GM21447 (cell line): ENCODE measurements around the gene GAS2L1.

ENCODE experiments used
- ATAC-seq: cut with Tn5 transposase; IDR thresholded peaks from one replicate; pipeline ENCODE4 v1.9.1; 2021; ENCODE audit not compliant: unreplicated experiment

The GAS2L1 gene

DNA sequence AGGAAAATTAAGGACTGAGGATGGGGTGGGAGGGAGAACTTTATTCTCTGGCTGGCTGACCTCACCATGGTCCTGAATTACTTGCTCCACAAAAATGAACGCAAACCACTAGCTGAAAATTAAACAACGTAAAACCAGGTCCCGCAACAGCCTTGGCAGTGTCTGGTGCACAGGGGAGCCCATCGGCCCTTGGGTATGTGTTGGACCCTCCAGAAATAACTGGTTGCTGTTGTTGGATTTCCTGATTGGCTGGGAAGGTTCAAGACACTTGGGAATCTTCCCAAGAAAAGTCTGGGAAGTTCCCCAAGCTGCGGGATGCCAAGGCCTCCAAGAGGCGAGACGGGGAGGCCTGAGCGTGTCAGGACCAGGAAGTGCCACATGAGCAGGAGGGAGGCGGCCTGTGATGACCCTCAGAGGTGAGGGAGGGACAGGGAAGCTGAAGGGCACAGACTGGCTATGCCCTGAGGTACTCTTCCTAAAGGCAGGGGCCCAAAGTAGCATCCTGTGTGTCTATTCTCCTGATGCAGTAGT, 19.4 kb downstream of the GAS2L1 start:
- ATAC-seq: no peak

DNA sequence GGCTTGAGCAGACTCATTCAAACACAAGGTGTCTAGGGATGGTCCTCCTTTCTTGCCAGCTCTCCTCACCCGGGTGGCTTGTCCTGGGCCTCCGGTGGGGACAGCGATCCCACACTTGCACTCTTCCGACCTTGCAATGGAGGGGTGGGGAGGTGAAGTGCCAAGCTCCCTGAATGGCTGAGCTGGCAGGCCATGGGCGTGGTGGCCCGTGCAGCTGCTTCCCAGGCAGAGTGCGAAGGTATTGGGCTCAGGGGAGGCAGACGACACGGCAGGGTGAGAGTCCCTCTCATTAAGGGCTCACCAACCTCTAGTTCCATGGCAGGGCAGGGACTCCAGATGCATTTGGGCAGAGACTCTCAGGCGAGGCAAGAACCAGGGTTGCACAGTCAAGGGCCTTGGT, 20.0 kb downstream of the GAS2L1 start:
- no peak for ATAC-seq

DNA sequence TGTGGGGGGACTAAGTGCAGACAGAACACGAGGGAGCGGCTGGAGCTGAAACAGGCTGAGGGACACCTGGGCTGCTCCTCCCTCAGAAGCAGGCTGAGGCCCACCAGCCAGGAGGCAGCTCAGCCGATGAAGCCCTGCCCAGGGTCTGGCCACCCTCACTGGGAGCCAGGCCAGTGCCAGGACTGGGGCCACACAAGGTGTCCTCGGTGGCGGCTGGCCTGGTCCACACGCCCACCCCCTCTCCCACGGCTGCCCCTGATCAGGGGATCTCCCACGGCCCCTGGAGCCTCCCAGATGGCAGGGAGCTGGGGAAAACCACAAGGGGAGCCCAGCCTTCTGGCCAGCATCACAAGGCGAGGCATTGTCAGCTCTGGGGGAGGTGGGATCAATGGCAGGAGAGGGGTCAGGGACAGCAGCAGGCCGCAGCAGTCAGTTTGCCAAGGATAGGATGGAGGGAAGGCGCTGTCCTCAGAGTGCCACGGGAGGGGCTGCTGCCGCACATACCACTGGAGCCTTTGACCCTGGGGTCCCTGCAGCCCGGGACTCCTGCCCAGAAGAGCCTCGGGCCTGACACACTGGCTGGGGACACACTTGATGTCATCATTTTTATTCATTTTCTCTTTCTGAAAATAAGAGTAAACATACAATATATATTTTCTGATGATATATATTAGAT, 20.8 kb downstream of the GAS2L1 start:
- no peak for ATAC-seq

DNA sequence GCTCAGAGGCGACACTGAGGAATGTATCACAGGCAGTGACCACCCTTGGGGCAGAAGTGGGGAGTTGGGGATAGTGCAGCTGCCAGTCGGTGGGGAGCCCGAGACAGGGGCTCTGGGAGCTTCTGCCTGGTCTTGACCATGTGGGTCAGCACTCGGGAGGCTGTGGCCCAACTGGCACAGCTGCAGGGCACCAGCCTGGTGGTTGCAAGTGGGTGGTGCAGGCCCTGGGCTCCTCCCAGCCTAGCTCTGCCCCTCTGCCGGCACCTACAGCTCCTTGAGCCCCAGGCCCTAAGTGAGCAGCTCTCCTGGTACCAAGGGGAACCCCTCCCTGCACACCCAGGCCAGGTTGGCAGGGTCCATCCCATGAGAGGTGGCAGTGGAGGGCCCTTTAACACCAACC, 21.6 kb downstream of the GAS2L1 start:
- no peak for ATAC-seq

DNA sequence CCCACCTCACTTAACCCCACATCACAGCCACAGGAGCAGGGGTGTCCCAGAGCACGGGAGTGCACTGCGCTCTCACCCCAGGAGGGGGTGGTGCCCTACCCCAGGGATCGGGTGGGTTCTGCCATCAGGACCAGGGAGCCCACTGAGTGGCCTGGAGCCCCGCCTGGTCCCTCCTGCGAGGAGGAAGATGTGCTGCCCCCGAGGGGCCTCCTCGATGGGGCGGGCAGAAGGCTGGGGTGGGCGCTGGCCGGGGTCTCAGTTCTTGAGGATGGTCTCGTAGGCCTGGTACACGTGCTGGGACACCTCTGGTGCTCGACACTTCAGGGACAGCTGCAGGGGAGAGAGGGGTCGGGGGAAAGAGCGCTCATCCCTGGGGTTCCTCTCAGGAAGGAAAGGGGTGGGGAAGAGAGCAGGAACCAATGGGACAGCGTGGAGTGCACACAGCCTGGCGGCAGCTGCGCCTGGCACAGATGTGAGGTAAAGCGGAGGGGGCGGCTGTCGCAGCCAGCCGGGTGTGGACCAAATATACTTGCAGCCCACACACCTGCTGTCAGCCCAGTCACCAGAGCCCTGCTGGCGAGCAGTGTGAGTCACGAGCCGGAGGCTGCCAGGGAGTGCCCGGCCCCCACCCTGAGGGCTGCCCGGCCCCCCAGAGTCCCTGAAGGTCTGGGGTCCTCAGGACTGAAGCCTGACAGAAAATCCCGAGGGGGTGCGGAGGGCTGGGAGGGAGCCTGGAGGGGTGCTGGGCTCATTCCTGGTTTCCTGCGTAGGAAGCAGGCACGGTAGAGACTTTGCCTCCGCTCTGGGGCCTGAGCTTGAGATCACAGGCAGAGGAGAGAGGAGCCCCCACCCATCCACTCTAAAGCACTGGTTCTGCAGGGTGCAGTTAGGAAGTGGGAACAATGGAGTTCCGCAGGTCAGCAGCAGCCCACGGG, 22.4 kb downstream of the GAS2L1 start:
- ATAC-seq: no peak

DNA sequence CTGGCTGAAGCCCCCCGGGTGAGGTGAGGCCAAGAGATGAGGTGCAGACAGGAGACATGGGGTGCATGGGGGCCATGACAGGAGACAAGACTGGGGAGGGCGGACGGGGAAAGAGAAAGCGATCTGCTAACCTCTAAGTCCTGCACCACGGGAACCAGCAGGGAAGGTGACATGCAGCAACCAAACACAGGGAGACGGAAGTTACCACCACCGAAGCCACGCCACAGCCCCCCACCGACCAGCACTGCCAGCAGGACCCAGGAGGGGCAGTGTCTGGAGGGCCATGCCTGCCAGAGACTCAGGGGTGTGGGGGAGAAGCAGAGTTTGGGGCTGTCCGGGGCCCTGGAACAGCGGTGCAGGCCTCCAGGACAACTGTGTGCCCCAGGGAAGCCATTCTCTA, 23.1 kb downstream of the GAS2L1 start:
- ATAC-seq: no peak

DNA sequence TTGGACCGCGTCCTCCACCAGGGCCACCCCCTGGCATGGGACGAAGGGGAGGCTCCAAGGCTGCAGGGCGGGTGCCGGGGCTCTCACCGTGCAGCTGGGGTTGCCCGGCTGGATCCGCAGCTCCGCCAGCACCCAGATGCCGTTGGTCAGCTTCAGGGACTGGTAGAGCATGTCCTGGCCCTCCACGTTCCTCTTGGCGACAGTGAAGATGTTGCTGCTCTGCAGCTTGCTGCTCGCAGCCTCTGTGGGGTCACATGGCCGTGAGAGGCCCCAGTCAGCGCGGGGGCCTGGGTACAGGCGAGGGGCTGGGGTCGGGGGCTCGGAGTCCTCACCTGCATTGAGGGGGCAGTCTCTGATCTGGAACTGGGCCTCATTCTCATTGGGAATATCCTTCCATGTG, 23.8 kb downstream of the GAS2L1 start:
- ATAC-seq: no peak

DNA sequence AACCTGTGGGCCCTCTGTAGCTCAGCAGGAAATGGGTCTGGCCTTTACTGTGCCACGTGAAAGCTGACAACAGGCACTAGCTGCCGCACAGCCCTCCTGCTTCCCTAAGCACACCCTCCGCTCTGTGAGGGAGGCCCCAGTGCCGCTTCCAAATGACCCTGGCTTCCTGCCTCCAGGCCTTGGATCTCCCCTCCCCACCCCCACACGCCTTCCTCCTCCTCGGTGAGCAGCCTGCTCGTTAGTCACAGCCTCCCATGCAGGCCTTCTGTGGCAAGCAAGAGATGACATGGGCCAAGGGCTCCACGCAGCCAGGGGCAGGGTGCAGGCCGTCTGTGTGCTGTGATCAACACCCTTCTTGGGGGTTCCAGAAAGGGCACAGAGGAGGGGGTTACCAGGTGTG, 24.3 kb downstream of the GAS2L1 start:
- ATAC-seq: no peak

DNA sequence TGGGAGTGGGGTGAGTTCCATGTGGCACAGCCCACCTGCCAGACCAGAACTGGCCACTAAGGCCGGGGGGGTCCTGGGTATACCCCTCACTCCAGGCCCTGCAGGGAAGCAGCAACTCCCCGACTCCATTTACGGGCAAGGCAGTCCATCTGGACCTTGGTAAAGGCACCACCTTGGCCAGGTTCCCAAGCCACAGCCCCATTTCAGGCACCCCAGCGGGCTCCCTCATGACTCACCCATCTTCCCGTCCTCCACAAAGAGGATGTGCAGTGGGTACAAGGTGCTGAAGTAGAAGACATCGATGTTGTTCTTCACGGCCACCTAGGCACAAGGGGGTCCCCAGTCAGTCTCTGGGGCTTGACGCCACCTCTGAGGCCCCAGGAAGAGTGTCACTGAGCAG, 24.8 kb downstream of the GAS2L1 start:
- ATAC-seq: no peak

DNA sequence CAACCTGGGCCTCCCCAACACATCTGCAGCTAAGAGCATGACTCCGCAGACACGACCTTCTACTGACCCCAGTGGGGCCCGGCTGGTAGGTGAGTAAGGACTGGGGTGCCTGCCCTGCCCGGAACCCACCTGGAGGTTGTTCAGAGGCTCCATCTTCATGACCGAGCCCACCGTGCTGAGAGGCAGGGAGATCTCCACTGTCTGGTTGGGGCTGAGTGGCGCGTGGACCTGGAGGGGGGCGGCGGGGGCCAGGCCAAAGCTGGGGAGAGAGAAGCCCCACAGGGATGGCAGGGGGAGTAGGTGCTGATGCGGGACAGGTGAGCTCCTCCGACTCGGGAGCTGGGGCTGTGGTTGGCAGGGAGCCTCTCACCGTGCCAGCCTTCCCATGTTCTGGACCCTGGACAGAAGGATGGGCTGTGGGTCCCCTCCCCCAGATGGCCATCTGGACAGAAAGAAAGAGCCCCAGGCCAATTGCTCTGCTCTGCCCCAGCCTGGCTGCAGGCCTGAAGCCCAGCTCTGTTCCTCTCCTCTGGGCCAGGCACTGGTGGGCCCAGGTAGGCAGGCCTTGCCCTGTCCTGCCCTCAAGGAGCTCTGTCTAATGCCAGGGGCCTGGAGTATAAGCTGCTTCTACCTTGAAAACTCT, 25.3 kb downstream of the GAS2L1 start:
- ATAC-seq: no peak

DNA sequence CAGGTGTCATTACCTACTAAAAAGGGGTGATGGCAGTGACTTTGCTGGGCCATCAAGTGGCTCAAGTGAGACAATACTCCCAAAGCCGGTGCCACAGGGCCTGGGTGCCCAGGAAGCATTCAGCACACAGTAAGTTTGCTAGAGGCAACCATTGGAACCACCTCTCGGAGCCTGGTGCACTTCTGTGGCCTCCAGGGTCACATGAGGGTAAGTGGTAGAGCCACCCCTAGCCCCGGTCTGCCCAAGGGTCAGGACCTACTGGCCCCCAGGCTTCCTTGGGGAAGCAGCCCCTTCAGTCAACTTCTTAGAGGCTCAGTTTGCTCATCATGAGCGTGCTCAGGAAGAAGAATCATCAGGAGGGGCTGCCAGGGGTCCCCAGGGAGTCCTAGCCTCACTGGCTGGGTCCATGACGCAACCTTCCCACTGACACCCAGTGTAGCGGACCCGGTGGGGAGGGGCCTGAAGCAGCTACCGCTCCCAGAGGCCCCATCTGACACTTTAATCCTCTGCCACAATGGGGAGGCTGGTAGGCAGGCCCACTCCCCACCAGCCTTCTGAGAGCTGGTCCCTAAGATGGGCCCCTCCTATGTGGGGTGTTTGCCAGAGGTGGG, 26.5 kb downstream of the GAS2L1 start:
- ATAC-seq: no peak

DNA sequence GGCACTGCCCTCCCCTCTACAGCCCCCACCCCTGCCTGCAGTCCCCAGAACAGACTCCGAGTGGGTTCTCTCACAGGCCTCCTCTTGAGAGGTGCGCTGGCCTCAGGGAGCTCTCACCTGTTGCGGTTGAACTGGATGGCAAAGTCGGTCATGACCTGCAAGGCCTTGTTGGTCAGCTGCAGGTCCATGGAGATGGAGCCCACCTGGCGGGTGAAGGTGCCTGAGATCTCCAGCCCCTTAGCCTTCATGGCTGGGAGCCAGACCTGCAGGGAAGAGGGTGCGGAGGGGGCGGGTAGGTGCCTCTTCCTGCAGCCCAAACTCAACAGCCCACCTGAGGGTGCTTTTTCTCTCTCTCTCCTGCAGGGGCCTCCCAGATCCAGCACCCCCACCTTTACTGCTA, 27.7 kb downstream of the GAS2L1 start:
- no peak for ATAC-seq

DNA sequence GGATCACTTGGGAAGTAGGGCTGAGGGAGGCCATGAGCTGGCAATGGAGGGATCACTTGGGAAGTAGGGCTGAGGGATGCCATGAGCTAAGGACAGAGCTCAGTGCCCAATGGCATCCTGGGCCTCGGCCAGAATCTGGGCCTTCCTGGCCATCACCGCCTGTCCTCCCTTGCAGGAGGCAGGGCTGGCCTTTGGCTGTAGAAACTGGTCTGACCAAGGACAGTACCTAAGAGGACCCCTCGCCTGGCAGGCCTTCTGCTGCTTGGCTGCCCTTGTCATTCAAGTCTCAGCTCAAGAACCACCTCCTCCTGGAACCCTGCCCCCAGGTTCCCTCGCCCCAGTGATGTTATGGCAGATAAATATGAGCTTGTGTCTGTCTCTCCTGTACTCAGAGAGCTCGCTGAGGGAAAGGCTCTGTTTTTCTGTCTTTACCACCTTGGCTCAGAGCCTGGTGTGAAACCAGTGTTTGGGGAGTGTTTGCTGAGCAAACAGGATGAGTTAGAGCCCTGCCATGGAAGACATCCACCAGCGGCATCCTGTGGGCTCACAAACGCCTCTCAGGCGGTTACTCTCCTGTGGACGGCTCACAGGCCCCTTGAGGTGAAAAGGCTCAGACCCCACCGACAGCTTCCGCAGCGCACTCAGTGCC, 28.4 kb downstream of the GAS2L1 start:
- ATAC-seq: no peak

DNA sequence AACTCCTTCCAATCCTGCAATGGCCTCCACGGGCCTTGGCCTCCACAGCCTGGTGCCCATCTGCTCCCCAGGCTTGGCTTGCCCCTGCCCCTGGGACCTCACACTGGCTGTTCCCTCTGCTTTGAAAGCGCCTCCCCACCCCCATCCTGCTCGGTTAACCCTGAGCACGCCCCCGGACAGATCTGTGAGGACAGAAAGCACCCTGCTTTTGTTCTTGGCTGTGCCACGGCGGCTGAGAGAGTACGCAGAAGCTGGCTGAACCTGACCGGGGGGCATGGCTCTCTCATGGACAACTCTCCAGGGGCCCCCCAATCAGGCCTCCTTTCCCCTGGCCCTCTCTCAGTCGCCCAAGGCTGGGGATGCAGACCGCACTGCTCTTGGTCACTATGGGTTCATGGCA, 29.2 kb downstream of the GAS2L1 start:
- no peak for ATAC-seq

DNA sequence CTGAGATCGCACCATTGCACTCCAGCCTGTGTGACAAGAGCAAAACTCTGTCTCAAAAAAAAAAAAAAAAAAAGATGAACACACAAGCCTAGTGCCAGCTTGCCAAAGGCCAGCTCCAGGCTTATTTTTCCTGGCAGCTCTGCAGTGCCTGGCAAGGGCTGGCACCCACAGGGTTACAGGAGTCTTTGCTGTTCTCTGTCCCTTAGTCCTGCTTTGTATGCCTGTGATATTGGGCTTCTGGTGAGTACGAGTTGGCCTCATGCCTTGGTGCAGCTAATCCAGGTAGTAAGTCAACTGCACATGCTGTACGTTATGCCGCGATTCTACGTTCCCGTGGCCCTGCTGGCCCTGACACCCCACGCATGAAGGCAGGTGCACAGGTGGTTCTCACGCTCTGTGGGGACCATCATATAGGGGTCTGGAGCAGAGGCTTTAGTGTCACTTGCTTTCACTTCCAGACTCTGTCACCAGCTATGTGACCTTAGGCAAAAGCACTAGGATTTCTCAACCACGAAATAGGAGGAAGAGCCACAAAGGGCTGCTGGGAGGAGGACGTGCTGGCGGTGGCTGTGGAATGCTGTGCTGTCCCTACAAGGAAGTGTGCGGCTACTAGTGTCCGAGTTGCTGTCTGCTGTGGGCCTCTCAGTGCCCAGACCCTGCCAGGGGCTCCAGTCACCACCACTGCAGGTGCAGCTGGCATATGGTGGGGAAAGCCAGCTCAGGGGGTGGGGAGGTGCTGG, 30.5 kb downstream of the GAS2L1 start:
- no peak for ATAC-seq

DNA sequence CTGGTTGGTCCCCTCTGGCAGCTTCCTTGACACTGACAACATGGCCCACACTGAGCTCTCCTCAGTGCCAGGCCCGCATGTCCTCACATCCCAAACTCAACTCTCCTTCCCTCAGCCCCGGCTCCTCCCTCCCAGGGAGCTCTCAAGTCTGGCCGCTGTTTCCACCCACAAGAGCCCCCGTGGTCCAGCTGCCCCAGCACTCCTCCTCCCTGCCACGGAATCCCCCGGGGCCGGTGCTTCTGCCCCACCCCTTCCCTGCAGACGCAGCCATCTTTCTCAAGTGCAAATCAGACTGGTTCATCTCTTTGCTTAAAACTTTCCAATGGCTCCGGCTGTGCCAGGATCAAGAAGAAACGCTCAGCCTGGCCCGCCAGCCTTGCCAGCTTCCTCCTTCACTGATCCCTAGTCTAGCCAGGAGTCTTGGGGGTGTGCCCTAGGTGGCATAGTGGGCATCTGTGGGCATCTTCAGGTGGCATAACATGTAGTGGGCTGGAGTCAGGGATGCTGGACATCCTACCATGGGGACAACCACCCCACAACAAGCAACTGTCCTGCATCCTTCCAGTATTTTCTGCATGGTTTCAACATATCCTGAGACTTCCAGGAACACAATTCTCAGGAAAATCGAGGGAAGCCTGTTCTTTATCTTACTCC, 31.3 kb downstream of the GAS2L1 start:
- no peak for ATAC-seq

DNA sequence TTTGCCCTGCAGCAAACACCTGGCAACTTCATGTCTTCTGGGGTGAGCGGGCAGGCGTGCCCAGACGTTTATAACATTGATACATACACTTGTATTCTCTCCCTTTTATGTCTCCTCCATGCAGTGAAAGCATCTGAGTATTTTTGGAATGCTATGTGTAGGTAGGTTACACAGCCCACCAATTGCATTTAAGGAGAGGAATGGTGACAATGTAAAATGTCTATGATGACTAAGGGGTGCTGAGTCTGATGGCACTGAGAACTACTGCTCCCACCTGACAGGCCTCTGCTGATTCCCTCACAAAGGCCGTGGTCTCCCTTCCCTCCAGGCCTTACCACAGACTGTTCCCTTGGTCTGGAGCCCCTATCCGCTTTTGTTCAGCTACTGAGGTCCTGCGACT, 31.9 kb downstream of the GAS2L1 start:
- no peak for ATAC-seq

DNA sequence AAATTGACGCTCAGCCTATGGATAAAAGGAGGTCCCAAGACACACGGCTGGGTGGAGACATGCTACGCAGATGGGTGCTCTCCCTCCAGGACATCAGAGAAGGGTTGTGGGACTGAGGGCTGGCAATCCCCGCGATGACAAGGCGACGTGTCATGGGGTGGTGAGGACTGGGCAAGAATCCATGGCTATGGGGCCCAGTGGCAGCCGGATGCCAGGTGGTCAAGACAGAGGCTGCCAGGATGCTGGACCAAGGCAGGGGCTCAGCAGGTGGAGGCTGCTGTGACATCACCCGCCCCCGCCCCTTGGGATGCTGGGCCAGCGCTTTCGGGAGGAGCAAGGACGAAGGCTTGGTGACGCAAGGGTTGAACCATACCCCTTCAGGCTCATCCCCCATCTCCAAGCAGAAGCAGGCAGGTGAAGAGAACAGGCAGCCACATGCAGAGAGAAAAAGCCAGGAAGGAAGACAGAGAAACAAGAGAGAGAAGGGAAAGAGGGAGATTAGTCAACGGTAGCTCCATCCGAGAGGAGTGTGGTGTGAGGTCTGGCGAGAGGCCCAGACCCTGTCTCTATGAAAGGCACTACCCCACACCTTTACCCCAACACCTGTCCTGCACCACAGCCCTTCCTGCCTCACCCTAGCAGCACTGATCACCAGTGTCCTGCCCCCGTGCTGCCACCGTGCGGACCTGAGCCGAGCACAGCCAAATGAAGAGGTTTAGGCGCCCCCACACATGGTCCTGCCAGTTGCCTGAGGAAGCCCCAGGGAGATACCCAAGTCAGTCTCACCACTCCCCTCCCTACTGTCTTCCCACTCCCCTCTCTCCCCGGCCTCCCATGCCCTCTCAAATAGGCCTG, 33.2 kb downstream of the GAS2L1 start:
- ATAC-seq: no peak

DNA sequence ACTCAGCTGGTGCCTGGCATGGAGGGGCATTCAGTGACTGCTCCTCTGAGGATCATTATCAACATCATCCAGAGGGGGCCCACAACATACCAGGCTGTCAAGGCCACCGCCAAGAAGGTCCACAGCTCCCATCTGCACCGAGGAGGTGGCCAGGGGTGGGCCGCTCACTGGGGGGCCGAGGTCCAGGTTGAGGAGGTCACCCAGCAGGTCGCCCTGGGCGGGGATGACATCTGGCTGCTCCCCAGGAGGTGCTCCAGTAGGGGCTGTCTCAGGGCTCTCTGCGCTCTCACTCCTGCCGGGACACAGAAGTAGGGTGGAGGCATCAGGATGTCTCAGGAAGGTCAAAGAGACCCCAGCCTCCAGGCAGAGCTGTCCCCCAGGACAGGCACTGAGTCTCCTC, 34.1 kb downstream of the GAS2L1 start:
- ATAC-seq: no peak
